ENCODE data around the gene AK9. TPM values are rescaled to one million over a fixed set of nuclear protein-coding genes. Genes with fewer than 3 reads are reported as not detected.
"Not testable (repeated sequence)": the region's sequence is repeated elsewhere in the genome, so short reads cannot be mapped to it uniquely, and the experiment has no call there.

The AK9 gene
- total RNA-seq, 4 donors from 2014 or later = 3.9 to 8.2 (median 7.1) TPM

DNA sequence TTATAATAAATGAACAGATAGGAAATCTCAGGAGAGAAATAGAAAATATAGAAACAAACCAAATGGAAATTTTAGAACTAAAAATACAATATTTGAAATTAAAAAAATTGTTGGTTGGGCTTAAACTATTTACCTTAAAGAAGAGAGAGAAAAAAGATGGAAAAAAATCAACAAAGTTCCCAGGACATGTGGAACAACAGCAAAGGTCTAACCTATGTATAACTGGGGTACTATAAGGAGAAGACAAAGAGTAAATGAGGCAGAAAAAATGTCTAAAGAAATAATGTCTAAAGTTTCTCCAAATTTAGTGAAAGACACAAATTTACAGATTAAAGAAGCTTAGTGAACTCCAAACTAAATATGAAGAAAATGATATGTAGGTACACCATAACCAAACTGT lies 166.9 kb downstream of the AK9 start:
- Histone ChIP-seq H3K27ac (no peak overlapping the region), H3K9me3 (no peaks in the 10 kb centered on the region), H3K27me3 (no peaks in the 10 kb centered on the region), H3K36me3 (no peaks in the 10 kb centered on the region), H3K4me3 (no peak overlapping the region), H3K4me1 (no peaks in the 10 kb centered on the region)
- in situ Hi-C loops (cut with MboI; ENCODE audit: low sequenced_read_pairs in 4 of 4) = no loop called here
- ATAC-seq (no peak), DNase-seq (no peak)
- intact Hi-C loops (cut with DNase I; ENCODE audit: low total_unique reads) = loop anchor here (10.0 kb wide), 1 partner anchor 511 kb away; no protein-coding TSS in a partner anchor
- TF ChIP-seq, protein P1, sequence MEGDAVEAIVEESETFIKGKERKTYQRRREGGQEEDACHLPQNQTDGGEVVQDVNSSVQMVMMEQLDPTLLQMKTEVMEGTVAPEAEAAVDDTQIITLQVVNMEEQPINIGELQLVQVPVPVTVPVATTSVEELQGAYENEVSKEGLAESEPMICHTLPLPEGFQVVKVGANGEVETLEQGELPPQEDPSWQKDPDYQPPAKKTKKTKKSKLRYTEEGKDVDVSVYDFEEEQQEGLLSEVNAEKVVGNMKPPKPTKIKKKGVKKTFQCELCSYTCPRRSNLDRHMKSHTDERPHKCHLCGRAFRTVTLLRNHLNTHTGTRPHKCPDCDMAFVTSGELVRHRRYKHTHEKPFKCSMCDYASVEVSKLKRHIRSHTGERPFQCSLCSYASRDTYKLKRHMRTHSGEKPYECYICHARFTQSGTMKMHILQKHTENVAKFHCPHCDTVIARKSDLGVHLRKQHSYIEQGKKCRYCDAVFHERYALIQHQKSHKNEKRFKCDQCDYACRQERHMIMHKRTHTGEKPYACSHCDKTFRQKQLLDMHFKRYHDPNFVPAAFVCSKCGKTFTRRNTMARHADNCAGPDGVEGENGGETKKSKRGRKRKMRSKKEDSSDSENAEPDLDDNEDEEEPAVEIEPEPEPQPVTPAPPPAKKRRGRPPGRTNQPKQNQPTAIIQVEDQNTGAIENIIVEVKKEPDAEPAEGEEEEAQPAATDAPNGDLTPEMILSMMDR (IDR thresholded peaks at IDR 0.05 in 4 of 5, conservative IDR thresholded peaks at IDR 0.05 in 1 of 5) = no peak
- no peak for TF ChIP-seq POLR2A (IDR thresholded peaks at IDR 0.05)

DNA sequence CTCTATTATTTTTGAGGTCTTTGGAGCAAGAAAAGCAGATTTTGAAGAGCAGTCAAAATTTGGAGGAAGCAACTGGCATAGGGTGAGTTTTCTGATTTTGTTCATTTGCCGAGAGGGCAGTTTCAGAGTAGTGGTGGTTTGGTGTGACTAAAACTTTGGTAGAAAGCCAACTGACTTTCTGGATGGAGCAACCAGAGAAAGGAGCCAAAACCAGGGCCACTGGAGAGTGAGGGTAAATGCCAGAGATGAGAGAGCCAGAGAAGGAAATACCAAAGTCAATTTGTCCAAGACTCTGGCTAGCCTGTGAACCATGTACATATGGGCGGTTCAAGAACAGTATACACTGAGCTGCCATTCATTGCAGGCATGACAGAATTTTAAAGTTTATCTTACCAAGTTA lies 167.5 kb downstream of the AK9 start:
- DNase-seq (no peak), ATAC-seq (no peak)
- no peak overlapping the region for H3K4me3 ChIP-seq
- H3K4me1 ChIP-seq = no peaks in the 10 kb centered on the region
- H3K9me3 ChIP-seq = no peaks in the 10 kb centered on the region
- intact Hi-C loops (cut with DNase I; ENCODE audit: low total_unique reads) (loop anchor here (10.0 kb wide), 1 partner anchor 511 kb away; no protein-coding TSS in a partner anchor), in situ Hi-C loops (cut with MboI; ENCODE audit: low sequenced_read_pairs in 4 of 4) (no loop called here)
- H3K36me3 ChIP-seq = no peaks in the 10 kb centered on the region
- H3K27ac ChIP-seq = no peak overlapping the region
- TF ChIP-seq POLR2A (IDR thresholded peaks at IDR 0.05) = no peak
- TF ChIP-seq, protein P1 (IDR thresholded peaks at IDR 0.05 in 4 of 5, conservative IDR thresholded peaks at IDR 0.05 in 1 of 5) = no peak
- H3K27me3 ChIP-seq = no peaks in the 10 kb centered on the region

DNA sequence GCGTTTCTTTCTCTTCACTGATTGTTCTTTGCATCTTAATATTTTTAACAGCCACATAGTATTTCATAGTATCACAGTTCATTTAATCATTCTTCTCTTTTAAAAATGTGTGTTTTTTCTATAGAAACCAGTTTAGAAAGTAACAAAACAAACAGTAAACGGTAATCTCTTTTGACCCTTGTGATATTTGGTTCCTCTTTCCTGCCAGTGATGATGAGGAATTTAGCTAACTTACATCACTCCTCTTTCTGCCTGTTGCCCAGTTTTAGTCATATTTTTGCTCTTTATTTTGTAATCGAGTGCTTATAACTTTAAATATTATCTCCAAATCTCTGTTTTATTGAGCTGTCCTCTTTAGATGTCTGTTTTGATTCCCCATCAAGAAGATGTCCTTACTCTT lies 169.9 kb downstream of the AK9 start:
- no peak for DNase-seq
- Histone ChIP-seq H3K9me3 (no peaks in the 10 kb centered on the region), H3K4me1 (no peaks in the 10 kb centered on the region), H3K27ac (no peak overlapping the region), H3K4me3 (no peak overlapping the region), H3K27me3 (no peaks in the 10 kb centered on the region), H3K36me3 (no peaks in the 10 kb centered on the region)
- in situ Hi-C loops (cut with MboI; ENCODE audit: low sequenced_read_pairs in 4 of 4) = no loop called here
- ATAC-seq = no peak
- TF ChIP-seq, protein P1 (IDR thresholded peaks at IDR 0.05 in 4 of 5, conservative IDR thresholded peaks at IDR 0.05 in 1 of 5) = no peak
- TF ChIP-seq POLR2A (IDR thresholded peaks at IDR 0.05) = no peak
- intact Hi-C loops (cut with DNase I; ENCODE audit: low total_unique reads) = loop anchor here (10.0 kb wide), 1 partner anchor 514 kb away; no protein-coding TSS in a partner anchor

DNA sequence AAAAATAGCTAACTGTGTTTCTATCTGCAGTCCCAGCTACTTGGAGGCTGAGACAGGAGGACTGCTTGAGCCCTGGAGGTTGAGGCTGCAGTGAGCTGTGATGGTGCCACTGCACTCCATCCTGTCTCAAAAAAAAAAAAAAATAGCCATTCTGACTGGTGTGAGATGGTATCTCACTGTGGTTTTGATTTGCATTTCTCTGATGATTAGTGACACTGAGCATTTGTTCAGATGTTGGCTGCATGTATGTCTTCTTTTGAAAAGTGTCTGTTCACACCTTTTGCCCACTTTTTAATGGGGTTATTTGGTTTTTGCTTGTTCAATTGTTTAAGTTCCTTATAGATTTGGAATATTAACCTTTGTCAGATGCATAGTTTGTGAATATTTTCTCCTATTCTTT lies 171.4 kb downstream of the AK9 start:
- H3K36me3 ChIP-seq; DNase-seq; in situ Hi-C loops (cut with MboI; ENCODE audit: low sequenced_read_pairs in 4 of 4); H3K27me3 ChIP-seq; H3K4me3 ChIP-seq; H3K9me3 ChIP-seq; H3K4me1 ChIP-seq; ATAC-seq; H3K27ac ChIP-seq: not testable (repeated sequence)
- intact Hi-C loops (cut with DNase I; ENCODE audit: low total_unique reads) = loop anchor here (10.0 kb wide), 1 partner anchor 515 kb away; no protein-coding TSS in a partner anchor

DNA sequence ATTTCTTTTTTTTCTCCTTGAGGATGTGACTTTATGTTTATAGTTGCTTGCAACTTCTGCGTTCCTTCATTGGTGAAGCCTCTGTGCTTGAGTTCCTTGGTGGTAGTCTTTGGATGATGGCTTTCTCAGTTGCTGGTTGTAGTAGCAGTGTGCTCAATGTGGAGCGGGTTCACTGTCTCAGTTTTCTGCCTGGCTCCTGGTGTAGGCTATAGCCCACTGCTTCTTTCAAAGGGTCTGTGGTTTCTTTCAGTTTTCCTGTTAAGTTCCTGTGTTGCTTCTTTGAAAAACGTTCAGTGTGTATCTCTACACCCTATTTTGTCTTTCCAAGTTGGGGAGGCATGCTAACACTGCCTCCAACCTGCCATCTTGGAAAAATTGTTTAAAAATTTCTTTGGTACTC lies 174.1 kb downstream of the AK9 start:
- TF ChIP-seq, protein P1 (IDR thresholded peaks at IDR 0.05 in 4 of 5, conservative IDR thresholded peaks at IDR 0.05 in 1 of 5) = no peak
- no peak for TF ChIP-seq POLR2A (IDR thresholded peaks at IDR 0.05)
- Histone ChIP-seq H3K4me3 (no peak overlapping the region), H3K9me3 (no peaks in the 10 kb centered on the region), H3K27me3 (no peaks in the 10 kb centered on the region), H3K36me3 (no peaks in the 10 kb centered on the region), H3K27ac (no peak overlapping the region), H3K4me1 (peaks cover 0 to 8% of the 10 kb centered on the region in 2 donors)
- ATAC-seq (no peak), DNase-seq (no peak)
- in situ Hi-C loops (cut with MboI; ENCODE audit: low sequenced_read_pairs in 4 of 4) (no loop called here), intact Hi-C loops (cut with DNase I; ENCODE audit: low total_unique reads) (no loop called here)

Measured in gastrocnemius medialis (tissue), 4 donors.